Cardiac septum (tissue), 1 donor: Measurements from ENCODE around the gene NRG3. TPM values are rescaled to one million over a fixed set of nuclear protein-coding genes. Genes with fewer than 3 reads are reported as not detected.
"Not testable (repeated sequence)": the region's sequence is repeated elsewhere in the genome, so short reads cannot be mapped to it uniquely, and the experiment has no call there.

ENCODE experiments used
- DNase-seq: peaks from one replicate; pipeline ENCODE4 v3.0.0-alpha.2; 2020; ENCODE audit warnings: low spot score
- intact Hi-C: fragments of 100-400 bp; cut with DNase I; formaldehyde crosslinking; loops from one replicate; pipeline ENCODE4 v1.14.0; 2022
- total RNA-seq: library from RNA; stranded (reverse); fragmentation: NEBNext Ultra II Directional; extraction: Animal tissue kit (Norgen Biotek cat#: 25700); gene quantifications from one replicate; pipeline ENCODE4 v1.2.1, GENCODE V29; 2021
- donor health status: DM: no; HTN: no; CAD: no.

NRG3 gene
- total RNA-seq, 1 donor from 2014 or later, result 0.57 TPM

- DNase-seq, result no peak
- intact Hi-C loops, result no loop called here
Observed at GRCh38 chr10:82056391-82056790, 181.4 kb downstream of the NRG3 start.

GRCh38 chr10:82067192-82067591 lies 192.2 kb downstream of the NRG3 start:
- intact Hi-C loops, result not testable (repeated sequence)

GRCh38 chr10:82068501-82068900 lies 193.5 kb downstream of the NRG3 start:
- intact Hi-C loops, result no loop called here
- no peak for DNase-seq

More at GRCh38 chr10:82067192-82067591, 192.2 kb downstream of the NRG3 start:
- DNase-seq, result not testable (repeated sequence)

DNA sequence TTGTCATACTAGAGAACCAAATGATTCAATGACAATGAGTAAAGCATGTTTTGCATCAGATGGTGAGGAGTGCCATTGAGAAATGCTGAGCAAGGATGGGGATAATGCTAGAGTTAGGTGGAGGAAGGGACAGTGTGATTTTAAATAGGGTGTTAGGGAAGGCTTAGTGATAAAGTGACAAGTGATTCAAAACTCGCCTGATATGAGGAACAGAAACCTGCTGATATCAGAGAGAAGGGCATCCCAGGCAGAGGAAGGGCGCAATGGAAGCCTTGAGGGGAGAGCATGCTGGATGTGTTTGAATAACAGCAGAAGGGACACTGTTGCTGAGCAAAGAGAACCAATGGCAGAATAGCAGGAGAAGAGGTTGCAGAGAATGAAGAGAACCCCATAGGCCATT lies 196.2 kb downstream of the NRG3 start:
- no peak for DNase-seq
- intact Hi-C loops, result no loop called here

DNA sequence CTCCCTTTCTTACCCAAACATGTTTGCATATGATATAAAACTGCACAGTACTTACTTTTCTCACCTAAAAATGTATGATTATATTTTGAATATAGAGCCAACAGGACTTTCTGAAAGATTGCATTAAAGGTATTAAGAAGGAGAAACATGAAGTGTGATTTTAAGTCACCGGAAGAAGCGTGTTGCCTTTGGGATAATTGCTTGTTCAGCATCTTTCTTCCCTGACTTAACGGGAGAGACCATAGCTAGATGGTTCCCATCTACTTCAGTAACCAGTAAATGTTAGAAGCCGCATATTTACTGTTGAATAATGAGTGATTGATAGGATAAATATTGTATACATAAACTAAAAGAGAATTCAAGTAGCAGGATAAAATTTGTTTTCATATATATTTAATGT lies 197.1 kb downstream of the NRG3 start:
- DNase-seq, result no peak
- intact Hi-C loops, result no loop called here

DNA sequence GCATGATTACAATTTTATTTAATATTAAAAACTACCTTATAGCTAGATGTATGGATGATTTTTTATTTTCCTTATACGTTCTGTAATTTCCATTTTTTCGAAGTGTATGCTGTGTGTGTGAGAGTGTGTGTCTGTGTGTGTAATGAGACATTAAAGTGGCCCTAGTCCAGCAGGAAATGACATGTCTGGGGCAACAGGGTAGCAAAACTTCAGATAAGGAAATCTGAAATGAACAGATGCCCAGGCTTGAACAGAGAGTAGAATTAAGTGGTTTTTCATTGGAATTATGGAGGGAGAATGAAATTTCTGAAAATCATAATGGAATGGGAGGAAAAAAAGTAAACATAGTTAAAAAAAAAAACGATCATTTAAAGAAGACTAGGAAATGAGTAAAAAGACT lies 200.6 kb downstream of the NRG3 start:
- intact Hi-C loops, result no loop called here
- DNase-seq, result no peak

- intact Hi-C loops, result no loop called here
- DNase-seq, result no peak
Observed at GRCh38 chr10:82084496-82084895, 209.5 kb downstream of the NRG3 start.

DNA sequence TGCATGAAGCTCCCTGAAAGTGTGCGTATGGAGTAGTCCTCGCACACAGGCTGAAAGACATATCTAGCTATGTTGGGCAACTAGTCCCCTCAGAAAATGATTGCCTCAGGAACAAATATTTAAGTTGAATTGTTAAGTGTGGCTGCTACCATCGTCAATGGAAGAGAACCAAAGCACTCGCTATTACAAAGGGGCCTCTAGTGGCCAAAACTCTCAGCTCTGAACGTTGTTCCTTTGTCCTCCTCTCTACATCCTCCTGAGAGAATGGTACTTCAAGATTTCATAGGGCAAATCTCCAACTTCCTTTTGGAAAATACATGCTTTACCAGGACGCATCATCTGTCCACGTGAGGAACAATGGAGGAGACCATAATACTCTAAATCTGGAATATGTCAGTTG lies 209.9 kb downstream of the NRG3 start:
- intact Hi-C loops, result no loop called here
- DNase-seq, result no peak

DNA sequence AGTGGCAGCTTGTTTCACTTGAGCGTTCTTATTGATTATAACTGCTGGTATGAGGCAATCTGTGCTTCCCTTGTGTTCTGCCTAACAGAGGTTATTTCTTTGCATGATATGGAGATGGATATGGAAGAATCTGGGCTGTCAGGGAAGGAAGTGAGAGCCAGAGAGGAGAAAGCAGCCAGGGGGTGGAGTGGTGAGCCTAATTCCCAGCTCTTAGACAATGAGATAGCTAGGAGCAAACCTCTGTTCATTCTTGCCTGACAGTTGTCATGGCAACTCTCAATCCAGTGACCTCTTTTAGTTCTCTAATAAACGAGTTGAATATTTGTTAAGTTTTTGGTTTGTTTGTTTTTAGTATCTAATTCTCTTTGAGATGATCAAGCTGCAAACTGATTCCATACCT lies 214.3 kb downstream of the NRG3 start:
- DNase-seq, result no peak
- intact Hi-C loops, result no loop called here

DNA sequence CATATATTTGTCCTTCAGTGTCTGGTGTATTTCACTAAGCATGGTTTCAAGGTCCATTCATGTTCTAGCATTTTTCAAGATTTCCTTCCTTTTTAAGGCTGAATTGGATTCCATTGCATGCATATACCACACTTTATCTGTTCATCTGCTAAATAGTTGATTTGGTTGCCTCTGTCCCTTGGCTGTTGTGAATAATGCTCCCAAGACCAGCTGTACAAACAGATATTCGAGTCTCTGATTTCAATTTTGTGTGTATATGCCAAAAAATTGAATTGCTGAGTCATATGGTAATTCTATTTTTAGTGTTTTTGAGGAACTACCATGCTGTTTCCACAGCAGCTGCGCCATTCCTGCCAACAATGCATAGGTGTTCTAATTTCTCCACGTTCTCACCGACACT lies 216.4 kb downstream of the NRG3 start:
- intact Hi-C loops, result no loop called here
- DNase-seq, result no peak

- no peak for DNase-seq
- intact Hi-C loops, result no loop called here
Observed at GRCh38 chr10:82092111-82092510, 217.1 kb downstream of the NRG3 start.

GRCh38 chr10:82124713-82125112 lies 249.7 kb downstream of the NRG3 start:
- no peak for DNase-seq
- intact Hi-C loops, result no loop called here

DNA sequence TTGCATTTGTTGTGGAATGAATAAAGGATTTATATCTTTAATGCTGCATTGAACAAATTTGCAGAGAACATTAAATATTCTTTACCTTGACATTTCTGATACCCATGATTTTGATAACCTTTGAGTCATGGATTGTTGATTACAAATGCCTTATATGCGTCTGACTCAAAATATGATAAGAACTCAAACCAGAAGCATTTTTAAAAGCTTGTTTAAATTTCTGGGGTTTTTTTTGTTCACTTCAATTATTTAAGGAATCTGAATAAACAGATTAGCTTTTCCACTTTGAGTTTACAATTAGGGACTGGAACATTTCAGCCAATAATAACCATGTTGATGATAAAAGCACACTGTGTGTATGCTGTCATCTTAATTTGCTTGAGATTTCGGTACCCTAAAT lies 253.5 kb downstream of the NRG3 start:
- intact Hi-C loops, result no loop called here
- DNase-seq, result no peak

DNA sequence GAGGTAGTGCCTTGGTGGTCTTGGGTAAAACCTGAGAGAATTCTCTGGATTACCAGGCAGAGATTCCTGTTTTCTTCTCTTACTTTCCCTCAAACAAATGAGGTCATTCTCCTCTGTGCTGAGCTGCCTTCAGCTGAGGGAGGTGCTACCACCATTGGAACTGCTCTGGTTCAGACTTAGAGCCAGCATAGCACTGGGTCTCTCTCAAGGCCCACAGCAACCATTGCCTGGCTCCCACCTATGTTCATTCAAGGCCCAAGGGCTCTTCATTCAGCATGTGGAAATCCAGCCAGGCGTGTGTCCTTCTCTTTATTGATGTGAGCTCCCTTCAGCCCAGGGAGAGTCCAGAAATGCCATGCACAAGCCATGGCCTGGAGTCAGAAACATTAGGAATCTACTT lies 261.1 kb downstream of the NRG3 start:
- intact Hi-C loops, result no loop called here
- DNase-seq, result no peak

DNA sequence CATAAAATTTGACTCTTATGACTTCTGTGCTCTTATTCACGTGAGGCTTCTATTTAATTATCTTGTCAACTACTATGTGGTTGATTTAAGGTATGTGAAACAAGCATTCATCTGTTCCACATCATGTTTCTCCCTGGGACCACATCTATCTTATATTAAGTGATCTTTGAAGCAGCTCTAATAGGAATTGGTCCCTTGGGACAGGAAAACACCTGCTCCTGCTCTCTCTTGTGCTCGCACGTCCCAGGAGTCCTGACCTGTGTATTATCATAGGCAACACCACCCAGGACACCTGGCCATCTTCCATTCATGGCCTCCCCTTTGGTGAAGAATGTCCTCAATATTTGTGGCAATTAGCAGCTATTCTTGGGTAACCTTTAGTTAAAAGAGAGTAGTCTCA lies 269.2 kb downstream of the NRG3 start:
- DNase-seq, result no peak
- intact Hi-C loops, result no loop called here

GRCh38 chr10:82148764-82149163 lies 273.8 kb downstream of the NRG3 start:
- intact Hi-C loops, result no loop called here
- DNase-seq, result no peak

GRCh38 chr10:82149674-82150073 lies 274.7 kb downstream of the NRG3 start:
- intact Hi-C loops, result no loop called here
- no peak for DNase-seq

- intact Hi-C loops, result no loop called here
- DNase-seq, result no peak
Observed at GRCh38 chr10:82150123-82150900, 275.3 kb downstream of the NRG3 start.

DNA sequence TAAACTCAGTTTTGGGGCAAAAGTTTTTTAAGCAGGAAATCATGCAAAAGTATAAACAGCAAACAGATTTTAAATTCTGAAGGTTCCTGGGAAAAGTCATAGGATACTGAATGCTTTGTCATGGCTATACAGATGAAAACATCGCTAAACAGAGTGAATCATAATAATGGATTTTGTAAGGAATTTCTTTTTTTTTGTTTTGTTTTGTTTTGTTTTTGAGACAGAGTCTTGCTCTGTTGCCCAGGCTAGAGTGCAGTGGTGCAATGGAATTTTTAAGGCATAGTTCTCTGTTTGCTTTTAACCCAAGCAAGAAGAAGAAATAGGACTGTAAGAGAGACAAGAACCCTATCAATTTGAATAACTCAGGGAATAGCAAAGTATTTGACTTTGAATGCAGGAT lies 285.3 kb downstream of the NRG3 start:
- no peak for DNase-seq
- intact Hi-C loops, result no loop called here

- intact Hi-C loops, result no loop called here
- no peak for DNase-seq
Observed at GRCh38 chr10:82161264-82161663, 286.3 kb downstream of the NRG3 start.

DNA sequence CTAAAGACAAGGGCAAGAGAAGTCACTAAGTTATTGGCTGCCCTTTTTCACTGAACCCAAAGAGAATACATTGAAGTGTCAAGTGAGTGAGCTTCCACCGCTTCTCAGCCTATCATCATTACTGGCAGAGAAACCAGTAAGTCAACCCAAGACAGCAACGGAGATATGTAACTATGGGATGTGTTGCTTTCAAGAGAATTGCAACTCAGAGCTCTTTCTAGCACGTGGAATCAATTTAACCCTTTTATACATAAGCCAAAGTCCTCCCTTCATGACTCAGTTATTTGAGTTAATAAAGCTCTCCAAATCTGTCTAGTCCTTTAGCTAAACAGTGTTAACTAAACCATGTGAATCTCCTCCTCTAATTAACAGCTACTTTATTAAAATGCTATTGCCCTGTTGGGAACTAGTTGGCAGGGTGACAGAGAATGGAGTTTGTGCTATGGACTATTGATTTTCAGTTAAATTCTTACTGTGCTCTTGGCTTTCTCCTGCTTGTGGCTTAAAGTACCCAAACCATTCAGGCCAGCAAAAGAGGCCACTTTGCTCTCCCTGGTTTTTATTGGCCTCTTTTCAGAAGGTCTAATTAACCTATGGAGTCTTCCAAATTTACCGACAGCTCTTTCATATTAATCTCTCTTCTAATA lies 287.7 kb downstream of the NRG3 start:
- intact Hi-C loops, result no loop called here
- no peak for DNase-seq
